Endometrial microvascular endothelial cells (primary cell): ENCODE results near the gene OLFML1. TPM values are rescaled to one million over a fixed set of nuclear protein-coding genes. Genes with fewer than 3 reads are reported as not detected.

ENCODE experiments used
- in situ Hi-C: cut with HindIII; loops from 2 replicates; pipeline ENCODE4 v1.10.0; 2017; ENCODE audit warnings: low sequenced_read_pairs, low pct_unique_long_range_greater_than_20kb; ENCODE audit errors: inconsistent ontology term
- total RNA-seq: library from RNA; depleted of rRNA; stranded (reverse); fragments of >200 nt; gene quantifications from one replicate; pipeline ENCODE4 v1.2.3, GENCODE V29; 2015; ENCODE audit errors: inconsistent ontology term

The OLFML1 gene
- total RNA-seq, 1 donor from 2014 or later: not detected

- in situ Hi-C loops: no loop called here
Measured at GRCh38 chr11:7523416-7524210, 38.3 kb downstream of the OLFML1 start.

DNA sequence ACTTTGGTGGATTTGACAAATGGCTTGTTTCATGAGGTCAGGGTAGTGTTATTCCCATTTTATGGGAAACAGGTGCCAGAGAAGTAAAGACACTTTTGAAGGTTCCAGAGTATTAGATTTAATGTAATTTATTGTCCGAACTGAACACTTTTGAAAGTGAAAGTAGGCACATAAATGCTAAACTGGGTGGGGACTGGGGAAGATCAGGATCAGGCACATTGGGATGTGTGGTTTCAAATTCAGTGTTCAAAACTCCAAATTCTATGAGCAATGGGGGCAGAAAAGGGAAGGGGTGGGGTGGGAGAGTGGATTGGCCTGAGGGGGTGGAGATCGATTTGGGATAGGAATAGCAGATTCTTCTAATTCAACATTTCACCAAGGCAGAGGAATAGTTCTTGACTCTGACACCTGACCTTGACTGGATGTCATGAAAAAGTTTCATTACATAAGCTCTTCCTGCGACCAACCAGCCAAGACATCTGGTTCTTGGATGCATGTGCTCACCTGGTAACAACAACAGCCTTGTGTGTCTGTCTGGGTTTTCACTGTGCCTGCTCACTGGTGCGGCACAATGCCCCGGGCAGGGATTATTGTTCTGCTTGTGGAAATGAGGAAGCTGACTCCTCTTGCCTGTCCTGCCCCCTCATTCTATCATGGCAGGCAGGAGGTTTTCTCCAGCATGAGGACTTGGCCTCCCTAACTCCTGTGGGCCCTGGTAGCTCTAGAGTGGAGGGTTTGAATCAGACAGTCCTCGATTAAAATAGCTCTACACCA, 39.3 kb downstream of the OLFML1 start:
- in situ Hi-C loops: no loop called here

GRCh38 chr11:7525424-7525823, 40.1 kb downstream of the OLFML1 start:
- in situ Hi-C loops: no loop called here

- in situ Hi-C loops: no loop called here
Measured at GRCh38 chr11:7527029-7527428, 41.7 kb downstream of the OLFML1 start.

DNA sequence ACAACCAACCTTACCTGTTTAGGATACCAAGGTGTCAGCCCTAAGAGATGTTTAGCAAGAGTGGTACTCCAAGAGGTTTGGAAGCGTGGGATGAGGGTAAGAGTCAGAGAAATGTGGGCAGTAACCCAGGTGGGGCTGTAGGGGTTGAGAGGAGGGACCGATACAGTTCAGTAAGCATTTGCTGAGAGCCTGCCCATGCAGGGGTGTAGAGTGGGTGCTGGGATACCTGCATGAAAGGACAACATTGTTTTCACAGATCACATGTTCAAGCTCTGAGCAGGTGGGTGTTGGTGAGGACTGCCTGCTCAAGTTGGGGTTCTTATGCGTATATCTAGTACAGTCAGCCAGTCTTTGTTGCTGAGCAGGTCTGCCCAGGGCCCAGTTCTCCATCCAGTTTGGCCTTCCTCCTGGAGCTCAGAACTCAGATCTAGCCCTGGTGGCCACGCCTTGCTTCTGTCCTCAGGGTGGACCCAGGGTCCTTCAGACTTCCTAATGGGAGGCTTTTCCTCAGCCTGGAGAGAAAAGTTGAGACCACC, 43.3 kb downstream of the OLFML1 start:
- in situ Hi-C loops: no loop called here

DNA sequence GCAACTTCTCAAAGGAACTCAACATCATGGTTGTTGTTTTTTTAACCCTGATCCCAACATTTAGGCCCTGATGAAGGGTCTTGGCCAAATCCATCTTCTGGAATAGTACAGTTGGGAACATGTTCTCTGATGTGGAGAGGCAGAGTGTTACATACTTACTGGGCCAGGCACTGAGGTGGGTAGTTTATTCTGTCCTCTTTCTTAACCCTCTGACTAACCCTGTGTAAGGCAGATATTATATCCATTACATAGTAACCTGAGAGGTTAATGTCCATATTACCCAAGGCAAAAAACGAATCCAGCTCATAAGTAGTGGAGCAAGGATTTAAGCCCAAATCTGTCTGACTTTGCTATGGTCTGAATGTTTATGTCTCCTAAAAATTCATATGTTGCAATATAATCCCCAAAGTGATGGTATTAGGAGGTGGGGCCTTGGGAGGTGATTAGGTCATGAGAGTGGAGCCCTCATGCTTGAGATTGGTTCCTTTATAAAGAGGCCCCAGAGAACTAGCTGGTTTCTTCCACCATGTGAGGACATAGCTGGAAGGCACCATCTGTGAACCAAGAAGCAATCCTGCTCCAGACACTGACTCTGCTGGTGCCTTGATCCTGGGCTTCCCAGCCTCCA, 44.8 kb downstream of the OLFML1 start:
- in situ Hi-C loops: no loop called here

- in situ Hi-C loops: no loop called here
Measured at GRCh38 chr11:7531011-7531410, 45.7 kb downstream of the OLFML1 start.

DNA sequence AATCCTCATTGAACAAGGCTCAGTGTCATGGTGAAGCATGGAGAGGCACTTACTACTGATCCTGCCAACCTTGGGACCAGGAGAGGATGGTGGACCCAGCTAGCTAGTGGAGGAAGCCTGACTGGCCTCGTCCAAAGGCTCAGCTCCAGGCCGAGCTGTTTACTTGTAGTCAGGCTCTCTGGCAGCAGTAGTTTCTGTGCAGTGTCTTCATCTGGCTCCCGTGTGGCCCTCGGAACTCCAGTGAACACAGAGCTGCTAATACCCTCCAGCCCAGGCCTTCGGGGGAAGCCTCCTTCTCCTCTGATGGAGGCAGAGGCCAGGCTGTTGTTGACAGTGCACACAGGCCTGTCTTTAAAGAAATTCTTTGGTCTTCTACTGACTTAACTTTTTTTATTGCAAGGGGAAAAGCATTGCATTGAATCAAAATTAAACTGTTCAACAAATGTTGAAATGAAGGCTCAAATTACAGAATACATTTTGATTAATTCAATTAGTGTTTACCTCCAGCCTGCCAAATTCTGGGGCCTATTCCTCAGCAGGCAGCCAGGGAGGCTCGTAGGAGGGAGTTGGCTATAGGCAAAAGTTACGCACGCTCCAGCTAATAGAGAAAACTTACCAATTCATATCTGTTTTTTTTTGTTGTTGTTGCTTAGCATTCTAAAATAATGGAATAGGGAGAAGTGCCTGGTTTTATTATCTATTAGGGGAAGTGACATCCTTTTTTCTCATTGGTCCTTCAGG, 47.3 kb downstream of the OLFML1 start:
- in situ Hi-C loops: no loop called here

DNA sequence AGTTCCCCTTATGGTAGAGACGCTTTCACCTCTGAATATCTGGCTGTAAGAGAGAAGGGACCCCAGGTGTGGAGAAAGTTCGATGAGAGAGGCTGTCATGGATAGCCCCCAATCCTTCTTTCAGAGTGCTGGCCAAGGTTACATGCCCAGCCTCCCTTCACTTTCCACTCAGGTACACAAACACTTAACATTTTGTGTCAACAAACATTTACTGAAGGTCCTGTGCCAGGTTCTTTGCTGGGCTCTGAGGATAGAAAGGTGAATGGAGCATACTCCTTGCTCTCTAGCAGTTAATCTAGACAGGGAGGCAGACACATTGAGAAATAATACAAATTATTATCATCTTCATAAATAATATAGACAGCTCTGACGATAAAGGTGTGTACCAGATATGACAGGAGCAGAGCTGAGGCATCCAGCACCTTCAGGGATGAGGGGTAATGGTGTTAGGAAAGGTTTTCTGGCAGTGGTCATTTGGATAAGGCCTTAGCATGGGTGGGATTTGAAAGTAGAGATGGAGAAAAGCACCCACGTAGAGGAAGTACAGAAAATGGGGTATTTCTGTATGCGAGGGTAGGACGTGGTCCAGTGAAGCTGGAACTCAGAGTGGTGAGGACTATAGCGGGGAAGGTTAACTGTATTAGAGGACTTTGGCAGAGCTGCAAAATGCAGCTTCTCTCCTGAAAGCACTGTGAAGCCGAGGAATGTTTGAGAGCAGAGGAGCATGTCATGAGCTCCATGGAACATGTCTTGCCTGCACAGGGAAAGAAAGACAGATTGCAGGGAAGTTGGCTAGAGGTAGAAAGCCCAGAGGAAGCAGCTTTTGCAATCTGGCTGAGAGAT, 48.1 kb downstream of the OLFML1 start:
- in situ Hi-C loops: no loop called here

GRCh38 chr11:7534042-7534378, 48.7 kb downstream of the OLFML1 start:
- in situ Hi-C loops: no loop called here

GRCh38 chr11:7536100-7536499, 50.8 kb downstream of the OLFML1 start:
- in situ Hi-C loops: no loop called here

GRCh38 chr11:7537265-7537664, 52.0 kb downstream of the OLFML1 start:
- in situ Hi-C loops: no loop called here

DNA sequence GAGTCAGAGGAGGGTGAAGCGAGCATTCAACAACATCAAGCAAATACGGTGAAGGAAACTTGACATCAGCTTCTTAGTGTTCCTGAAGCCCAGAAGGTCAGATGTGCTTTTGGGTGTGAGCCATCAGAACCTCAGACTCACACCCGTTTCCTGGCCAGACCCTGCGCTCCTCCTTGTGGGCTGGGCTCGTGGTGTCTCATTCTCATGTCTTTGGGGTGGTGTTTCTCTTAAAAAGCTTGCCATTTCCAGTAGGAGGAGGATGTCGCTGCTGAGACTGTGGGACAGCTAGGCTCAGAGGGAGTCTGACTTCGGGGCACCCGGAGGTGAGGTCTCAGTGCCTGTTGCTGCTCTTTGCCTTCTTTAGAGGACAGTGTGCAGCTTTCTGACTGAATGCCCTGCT, 52.7 kb downstream of the OLFML1 start:
- in situ Hi-C loops: no loop called here

GRCh38 chr11:7538466-7539454, 53.5 kb downstream of the OLFML1 start:
- in situ Hi-C loops: no loop called here

DNA sequence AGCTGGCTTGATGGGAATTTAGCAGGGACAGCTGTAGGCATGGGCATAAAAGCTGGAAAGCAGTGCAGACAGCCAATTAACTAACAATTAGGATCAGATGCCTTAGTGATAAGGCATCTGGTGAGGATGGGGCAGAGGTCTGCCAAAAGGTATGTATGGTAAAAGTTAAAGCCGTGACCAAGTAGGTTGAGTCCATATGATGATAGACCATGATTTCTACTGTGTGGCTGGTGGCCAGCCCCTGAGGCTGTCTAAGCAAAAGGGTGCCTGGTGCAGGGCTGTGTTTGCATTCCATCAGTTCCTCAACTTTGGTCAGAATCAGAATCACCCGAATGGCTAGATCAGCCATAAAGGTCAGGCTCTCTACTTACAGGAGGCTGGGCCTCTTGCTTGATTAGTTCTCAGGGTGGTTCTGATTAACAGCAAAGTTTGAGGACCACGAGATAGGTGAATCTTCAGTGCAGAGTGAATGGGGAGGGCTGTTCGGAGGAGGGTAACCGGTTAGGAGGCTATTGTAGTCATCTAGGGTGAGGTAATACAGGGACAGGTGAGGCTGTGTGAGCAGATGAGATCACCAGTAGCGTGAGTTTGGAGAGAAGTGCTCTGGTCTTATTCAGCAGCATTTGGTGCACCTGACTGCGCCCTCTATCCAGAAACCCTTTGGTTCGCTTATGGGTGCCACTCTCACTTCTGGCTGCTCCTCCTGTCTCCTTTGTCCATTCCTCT, 55.7 kb downstream of the OLFML1 start:
- in situ Hi-C loops: no loop called here

GRCh38 chr11:7543302-7543701, 58.0 kb downstream of the OLFML1 start:
- in situ Hi-C loops: no loop called here

GRCh38 chr11:7544021-7544420, 58.7 kb downstream of the OLFML1 start:
- in situ Hi-C loops: no loop called here
